ENCODE results near the gene RPS6KC1.

- no peak for TF ChIP-seq EZH2 (IDR thresholded peaks at IDR 0.05; ENCODE audit: insufficient read depth, low read length)
- no peak for TF ChIP-seq CTCF (IDR thresholded peaks at IDR 0.05; ENCODE audit: insufficient read depth, low read depth, low read length)
Measured at GRCh38 chr1:213180833-213181232, 129.8 kb downstream of the RPS6KC1 start.

Measured in astrocyte (in vitro differentiated cells and primary cell).